OCI-LY7 (cell line): ENCODE results near the gene CFAP97. TPM values are rescaled to one million over a fixed set of nuclear protein-coding genes. Genes with fewer than 3 reads are reported as not detected.

ENCODE experiments used
- BruUV-seq: library from RNA; stranded (reverse); fragments of 400-500 nt; replicated peaks from 2 replicates; lab custom pipeline; 2021; lab: Mats Ljungman, UMichigan
- CTCF ChIA-PET: fragments of 300-600 bp; sonication (Branson Sonifier 250); formaldehyde crosslinking; loops from one replicate; lab custom pipeline; 2022; ENCODE audit warnings: antibody characterized with exemption; ENCODE audit not compliant: unreplicated experiment; lab: Charles Lee
- POLR2A ChIA-PET: fragments of 300-600 bp; sonication (Branson Sonifier 250); formaldehyde crosslinking; loops from one replicate; lab custom pipeline; 2022; ENCODE audit warnings: antibody characterized with exemption; lab: Charles Lee
- DNase-seq: peaks from one replicate; pipeline ENCODE4 v3.0.0-alpha.2; 2015; ENCODE audit warnings: low spot score
- H2AFZ ChIP-seq: fragments of 200-600 bp; sonication (generic), shearing (Covaris generic); 2 replicates; pipeline ENCODE4 v1.6.1; 2014; ENCODE audit warnings: mild to moderate bottlenecking, antibody characterized with exemption, low read length, moderate library complexity
- H3K27ac ChIP-seq: fragments of 200-600 bp; sonication (generic); 2 replicates; pipeline ENCODE4 v1.5.1; 2014; ENCODE audit warnings: mixed run types, low read depth, mild to moderate bottlenecking, moderate library complexity, low read length, inconsistent platforms; ENCODE audit not compliant: poor library complexity, severe bottlenecking
- H3K36me3 ChIP-seq: fragments of 200-600 bp; sonication (generic); 2 replicates; pipeline ENCODE4 v1.6.1; 2014; ENCODE audit warnings: mild to moderate bottlenecking, antibody characterized with exemption, low read length, moderate library complexity, mixed read lengths; ENCODE audit not compliant: insufficient read depth
- H3K4me1 ChIP-seq: fragments of 200-600 bp; sonication (generic); 2 replicates; pipeline ENCODE4 v1.5.1; 2014; ENCODE audit warnings: mild to moderate bottlenecking, low read length; ENCODE audit not compliant: insufficient read depth, poor library complexity, severe bottlenecking
- H3K4me2 ChIP-seq: fragments of 200-600 bp; sonication (generic); 2 replicates; pipeline ENCODE4 v1.6.1; 2014; ENCODE audit warnings: mild to moderate bottlenecking, low read length
- H3K4me3 ChIP-seq: fragments of 200-600 bp; sonication (generic); 2 replicates; pipeline ENCODE4 v1.5.1; 2014; ENCODE audit warnings: mild to moderate bottlenecking, low read depth, low read length; ENCODE audit not compliant: poor library complexity, severe bottlenecking
- H3K79me2 ChIP-seq: fragments of 200-600 bp; sonication (generic); 2 replicates; pipeline ENCODE4 v1.6.1; 2016; ENCODE audit warnings: low read depth, mild to moderate bottlenecking, low read length, moderate library complexity, mixed read lengths; ENCODE audit not compliant: insufficient read depth
- H3K9me2 ChIP-seq: fragments of 200-600 bp; sonication (generic); 2 replicates; pipeline ENCODE4 v1.6.1; 2016; ENCODE audit warnings: mild to moderate bottlenecking, low read length, mixed read lengths; ENCODE audit not compliant: insufficient read depth
- H3K9me3 ChIP-seq: fragments of 200-600 bp; sonication (generic); 2 replicates; pipeline ENCODE4 v1.6.1; 2014; ENCODE audit warnings: mild to moderate bottlenecking, mixed run types, low read length, mixed read lengths
- H4K20me1 ChIP-seq: fragments of 200-600 bp; sonication (generic); 2 replicates; pipeline ENCODE4 v1.6.1; 2014; ENCODE audit warnings: mild to moderate bottlenecking, antibody characterized with exemption, low read length, moderate library complexity, mixed read lengths; ENCODE audit not compliant: insufficient read depth
- CTCF ChIP-seq: fragments of 200-600 bp; sonication (generic); conservative IDR thresholded peaks from 2 replicates; pipeline ENCODE4 v1.5.1; 2014; ENCODE audit warnings: mild to moderate bottlenecking, antibody characterized with exemption, low read length, moderate library complexity, mixed read lengths
- EZH2phosphoT487 ChIP-seq: fragments of 200-600 bp; sonication (generic); IDR thresholded peaks from 2 replicates; pipeline ENCODE4 v1.6.1; 2018; ENCODE audit warnings: low read depth, borderline replicate concordance, mild to moderate bottlenecking, mixed run types, antibody characterized with exemption, low read length, moderate library complexity, mixed read lengths
- intact Hi-C: fragments of 100-400 bp; cut with micrococcal nuclease; formaldehyde crosslinking; loops from one replicate; pipeline ENCODE4 v1.10.0; 2022; ENCODE audit not compliant: unreplicated experiment
- total RNA-seq, 2 experiments: library from RNA; depleted of rRNA in 1 of 2; stranded (reverse); fragments of >200 nt in 1 of 2; shearing (Covaris generic) in 1 of 2; gene quantifications; 2 replicates each; pipeline ENCODE4 v1.2.3, GENCODE V29; 2014 to 2022

The CFAP97 gene
- total RNA-seq, 2 experiments from 2014 or later = 22.7 to 57.3 TPM

- Histone ChIP-seq H3K4me2 (no peak overlapping the region), H3K4me3 (no peak overlapping the region), H3K27ac (no peak overlapping the region), H3K36me3 (no peaks in the 10 kb centered on the region), H3K9me3 (no peaks in the 10 kb centered on the region), H3K9me2 (no peaks in the 10 kb centered on the region), H3K79me2 (peaks cover 38% of the 10 kb centered on the region; the same call in 1 of the 2 replicates), H4K20me1 (no peaks in the 10 kb centered on the region; the same call in 1 of the 2 replicates), H3K4me1 (no peaks in the 10 kb centered on the region), H2AFZ (no peak overlapping the region)
- ChIA-PET POLR2A (interaction anchor here (0.6 to 2.0 kb wide), 6 partner anchors 11 to 638 kb away, joined by 3 to 6 read pairs (median 3); no protein-coding TSS in a partner anchor), CTCF (no interaction called here)
- intact Hi-C loops = no loop called here
- BruUV-seq = no TSS peak
- TF ChIP-seq CTCF = no peak
- TF ChIP-seq EZH2phosphoT487 = no peak
- DNase-seq = no peak
Observed at GRCh38 chr4:185232370-185232769, 28.6 kb upstream of the CFAP97 start.

GRCh38 chr4:185229021-185229818 lies 25.4 kb upstream of the CFAP97 start:
- Histone ChIP-seq H2AFZ (no peak overlapping the region), H3K36me3 (no peaks in the 10 kb centered on the region), H3K9me2 (no peaks in the 10 kb centered on the region), H3K27ac (no peak overlapping the region), H3K9me3 (no peaks in the 10 kb centered on the region), H3K79me2 (peaks cover 54% of the 10 kb centered on the region), H3K4me3 (no peak overlapping the region), H3K4me2 (no peak overlapping the region), H3K4me1 (no peaks in the 10 kb centered on the region), H4K20me1 (no peaks in the 10 kb centered on the region; the same call in 1 of the 2 replicates)
- intact Hi-C loops = no loop called here
- CTCF ChIA-PET = no interaction called here
- no peak for DNase-seq
- no TSS peak for BruUV-seq
- TF ChIP-seq EZH2phosphoT487 (no peak), CTCF (no peak)
- POLR2A ChIA-PET = interaction anchor here (0.7 kb wide), 1 partner anchor 9 kb away, joined by 3 read pairs; no protein-coding TSS in a partner anchor
